HG03460 (cell line): ENCODE results near the gene MC1R.

Experiments used
- ATAC-seq: cut with Tn5 transposase; IDR thresholded peaks from one replicate; pipeline ENCODE4 v1.9.1; 2021; ENCODE audit not compliant: unreplicated experiment

The MC1R gene

GRCh38 chr16:89895482-89896250 is 23.0 kb upstream of the MC1R start:
- ATAC-seq = no peak

- ATAC-seq = no peak
These were observed 21.5 kb upstream of the MC1R start for GRCh38 chr16:89897204-89897603.

- ATAC-seq = no peak
These were observed 20.3 kb upstream of the MC1R start for GRCh38 chr16:89898201-89898967.

- no peak for ATAC-seq
These were observed 18.7 kb upstream of the MC1R start for GRCh38 chr16:89899879-89900481.

GRCh38 chr16:89900885-89901284 is 17.8 kb upstream of the MC1R start:
- no peak for ATAC-seq

- ATAC-seq = no peak
These were observed 15.7 kb upstream of the MC1R start for GRCh38 chr16:89902980-89903379.

- ATAC-seq = no peak
These were observed 14.7 kb upstream of the MC1R start for GRCh38 chr16:89903908-89904515.

- ATAC-seq = no peak
These were observed 13.8 kb upstream of the MC1R start for GRCh38 chr16:89904606-89905510.

GRCh38 chr16:89905511-89906139 is 13.0 kb upstream of the MC1R start:
- no peak for ATAC-seq

- ATAC-seq = no peak
These were observed 12.3 kb upstream of the MC1R start for GRCh38 chr16:89906140-89907025.

GRCh38 chr16:89907055-89907814 is 11.4 kb upstream of the MC1R start:
- ATAC-seq = no peak

GRCh38 chr16:89908236-89908635 is 10.4 kb upstream of the MC1R start:
- ATAC-seq = no peak

- ATAC-seq = peak; percentile 56
These were observed 8.6 kb upstream of the MC1R start for GRCh38 chr16:89909777-89910716.

GRCh38 chr16:89910717-89911354 is 7.8 kb upstream of the MC1R start:
- ATAC-seq = no peak

GRCh38 chr16:89911375-89911774 is 7.3 kb upstream of the MC1R start:
- ATAC-seq = no peak

GRCh38 chr16:89912143-89912542 is 6.5 kb upstream of the MC1R start:
- no peak for ATAC-seq

- no peak for ATAC-seq
These were observed 6.0 kb upstream of the MC1R start for GRCh38 chr16:89912627-89913026.
